Measurements from ENCODE around the gene FOXQ1.

GRCh38 chr6:1295420-1295819, 16.5 kb upstream of the FOXQ1 start:
- TF ChIP-seq, protein P1, sequence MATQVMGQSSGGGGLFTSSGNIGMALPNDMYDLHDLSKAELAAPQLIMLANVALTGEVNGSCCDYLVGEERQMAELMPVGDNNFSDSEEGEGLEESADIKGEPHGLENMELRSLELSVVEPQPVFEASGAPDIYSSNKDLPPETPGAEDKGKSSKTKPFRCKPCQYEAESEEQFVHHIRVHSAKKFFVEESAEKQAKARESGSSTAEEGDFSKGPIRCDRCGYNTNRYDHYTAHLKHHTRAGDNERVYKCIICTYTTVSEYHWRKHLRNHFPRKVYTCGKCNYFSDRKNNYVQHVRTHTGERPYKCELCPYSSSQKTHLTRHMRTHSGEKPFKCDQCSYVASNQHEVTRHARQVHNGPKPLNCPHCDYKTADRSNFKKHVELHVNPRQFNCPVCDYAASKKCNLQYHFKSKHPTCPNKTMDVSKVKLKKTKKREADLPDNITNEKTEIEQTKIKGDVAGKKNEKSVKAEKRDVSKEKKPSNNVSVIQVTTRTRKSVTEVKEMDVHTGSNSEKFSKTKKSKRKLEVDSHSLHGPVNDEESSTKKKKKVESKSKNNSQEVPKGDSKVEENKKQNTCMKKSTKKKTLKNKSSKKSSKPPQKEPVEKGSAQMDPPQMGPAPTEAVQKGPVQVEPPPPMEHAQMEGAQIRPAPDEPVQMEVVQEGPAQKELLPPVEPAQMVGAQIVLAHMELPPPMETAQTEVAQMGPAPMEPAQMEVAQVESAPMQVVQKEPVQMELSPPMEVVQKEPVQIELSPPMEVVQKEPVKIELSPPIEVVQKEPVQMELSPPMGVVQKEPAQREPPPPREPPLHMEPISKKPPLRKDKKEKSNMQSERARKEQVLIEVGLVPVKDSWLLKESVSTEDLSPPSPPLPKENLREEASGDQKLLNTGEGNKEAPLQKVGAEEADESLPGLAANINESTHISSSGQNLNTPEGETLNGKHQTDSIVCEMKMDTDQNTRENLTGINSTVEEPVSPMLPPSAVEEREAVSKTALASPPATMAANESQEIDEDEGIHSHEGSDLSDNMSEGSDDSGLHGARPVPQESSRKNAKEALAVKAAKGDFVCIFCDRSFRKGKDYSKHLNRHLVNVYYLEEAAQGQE (IDR thresholded peaks at IDR 0.05; ENCODE audit: insufficient read depth in 1 of 2, low read depth in 2 of 2, low read length in 1 of 2): no peak
- TF ChIP-seq, protein P2, sequence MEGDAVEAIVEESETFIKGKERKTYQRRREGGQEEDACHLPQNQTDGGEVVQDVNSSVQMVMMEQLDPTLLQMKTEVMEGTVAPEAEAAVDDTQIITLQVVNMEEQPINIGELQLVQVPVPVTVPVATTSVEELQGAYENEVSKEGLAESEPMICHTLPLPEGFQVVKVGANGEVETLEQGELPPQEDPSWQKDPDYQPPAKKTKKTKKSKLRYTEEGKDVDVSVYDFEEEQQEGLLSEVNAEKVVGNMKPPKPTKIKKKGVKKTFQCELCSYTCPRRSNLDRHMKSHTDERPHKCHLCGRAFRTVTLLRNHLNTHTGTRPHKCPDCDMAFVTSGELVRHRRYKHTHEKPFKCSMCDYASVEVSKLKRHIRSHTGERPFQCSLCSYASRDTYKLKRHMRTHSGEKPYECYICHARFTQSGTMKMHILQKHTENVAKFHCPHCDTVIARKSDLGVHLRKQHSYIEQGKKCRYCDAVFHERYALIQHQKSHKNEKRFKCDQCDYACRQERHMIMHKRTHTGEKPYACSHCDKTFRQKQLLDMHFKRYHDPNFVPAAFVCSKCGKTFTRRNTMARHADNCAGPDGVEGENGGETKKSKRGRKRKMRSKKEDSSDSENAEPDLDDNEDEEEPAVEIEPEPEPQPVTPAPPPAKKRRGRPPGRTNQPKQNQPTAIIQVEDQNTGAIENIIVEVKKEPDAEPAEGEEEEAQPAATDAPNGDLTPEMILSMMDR (IDR thresholded peaks at IDR 0.05): no peak
- TF ChIP-seq POLR2AphosphoS5 (IDR thresholded peaks at IDR 0.05; ENCODE audit: low read depth, low read length) (no peak), TCF7L2 (IDR thresholded peaks at IDR 0.05; ENCODE audit: low read depth, low read length) (no peak)

Measured in Panc1 (cell line).